ENCODE data around the gene IL20. TPM values are rescaled to one million over a fixed set of nuclear protein-coding genes. Genes with fewer than 3 reads are reported as not detected.

The IL20 gene
- total and polyA plus RNA-seq, 10 of the 15 experiments (the other 5 are each of a cell fraction or from before 2014, with no cell fraction given) = 0.08 to 0.13 TPM; not detected in 8

DNA sequence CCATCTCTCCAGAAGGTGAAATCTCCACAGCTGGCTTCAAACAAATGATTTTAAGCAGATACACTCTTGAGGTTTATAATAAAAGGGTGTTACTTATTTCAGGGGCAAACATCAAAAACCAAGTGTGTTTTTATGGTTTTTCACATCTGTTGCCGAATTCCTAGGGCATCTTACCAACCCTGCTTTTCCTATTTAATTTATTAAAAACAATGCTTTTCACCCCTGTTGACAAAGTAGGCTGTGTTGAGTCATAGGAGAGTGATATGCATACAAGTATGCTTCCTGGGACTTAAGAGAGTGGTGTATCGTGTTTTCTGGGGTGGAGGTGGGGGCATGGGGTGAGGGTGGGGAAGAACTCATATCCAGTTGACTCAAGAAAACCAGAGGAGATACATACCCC, 29.3 kb upstream of the IL20 start:
- H3K27me3 ChIP-seq (replicated peaks in 1 of 2; ENCODE audit: control insufficient read depth in 2 of 2, insufficient read depth in 2 of 2, low read length in 1 of 2) = no peaks in the 10 kb centered on the region; a peak in 1 of 4 replicates
- SMC1A ChIA-PET (ENCODE audit: uncharacterized antibody, unreplicated experiment) = interaction anchor here (1.2 to 3.1 kb wide), 6 partner anchors 9 to 75 kb away, joined by 3 to 18 read pairs (median 5); partner anchors contain the start of gene IL19
- peaks cover 28% of the 10 kb centered on the region for H3K4me1 ChIP-seq (ENCODE audit: control insufficient read depth, insufficient read depth, low read length)
- intact Hi-C loops (cut with micrococcal nuclease; ENCODE audit: unreplicated experiment) = no loop called here
- 21% methylated on average over 2 of the region's 2 CpGs for WGBS (ENCODE audit: insufficient coverage, insufficient replicate concordance, low lambda C conversion rate, missing lambda C conversion rate)
- ATAC-seq (no peak), FAIRE-seq (no peak), DNase-seq (ENCODE audit: low read depth, low spot score) (no peak)
- H3K4me2 ChIP-seq (ENCODE audit: control insufficient read depth, insufficient read depth) = no peak overlapping the region
- H3K27ac ChIP-seq (ENCODE audit: control insufficient read depth, insufficient read depth) = no peak overlapping the region
- H3K9me3 ChIP-seq (replicated peaks; ENCODE audit: control insufficient read depth, insufficient read depth, low read length) = no peaks in the 10 kb centered on the region
- H3K4me3 ChIP-seq = no peak overlapping the region
- no TSS peak for BruUV-seq (replicated peaks)
- no peak overlapping the region for H2AFZ ChIP-seq (ENCODE audit: control insufficient read depth, low read depth, low read length)
- TF ChIP-seq, protein P1, sequence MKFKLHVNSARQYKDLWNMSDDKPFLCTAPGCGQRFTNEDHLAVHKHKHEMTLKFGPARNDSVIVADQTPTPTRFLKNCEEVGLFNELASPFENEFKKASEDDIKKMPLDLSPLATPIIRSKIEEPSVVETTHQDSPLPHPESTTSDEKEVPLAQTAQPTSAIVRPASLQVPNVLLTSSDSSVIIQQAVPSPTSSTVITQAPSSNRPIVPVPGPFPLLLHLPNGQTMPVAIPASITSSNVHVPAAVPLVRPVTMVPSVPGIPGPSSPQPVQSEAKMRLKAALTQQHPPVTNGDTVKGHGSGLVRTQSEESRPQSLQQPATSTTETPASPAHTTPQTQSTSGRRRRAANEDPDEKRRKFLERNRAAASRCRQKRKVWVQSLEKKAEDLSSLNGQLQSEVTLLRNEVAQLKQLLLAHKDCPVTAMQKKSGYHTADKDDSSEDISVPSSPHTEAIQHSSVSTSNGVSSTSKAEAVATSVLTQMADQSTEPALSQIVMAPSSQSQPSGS (IDR thresholded peaks at IDR 0.05; ENCODE audit: low read length) = no peak
- TF ChIP-seq LARP7 (IDR thresholded peaks at IDR 0.05) (no peak), NRF1 (conservative IDR thresholded peaks at IDR 0.05; ENCODE audit: low read depth, low read length) (no peak), NR2C2 (IDR thresholded peaks at IDR 0.05; ENCODE audit: borderline replicate concordance, control insufficient read depth, insufficient read length, low read depth) (no peak), CHD2 (IDR thresholded peaks at IDR 0.05; ENCODE audit: borderline replicate concordance, low read depth, low read length) (no peak), POLR2AphosphoS2 (IDR thresholded peaks at IDR 0.05; ENCODE audit: low read depth, low read length) (no peak), STAT3 (IDR thresholded peaks at IDR 0.05; ENCODE audit: low read depth, low read length) (no peak), ZBED1 (IDR thresholded peaks at IDR 0.05; ENCODE audit: borderline replicate concordance) (no peak)
- TF ChIP-seq, protein P2, sequence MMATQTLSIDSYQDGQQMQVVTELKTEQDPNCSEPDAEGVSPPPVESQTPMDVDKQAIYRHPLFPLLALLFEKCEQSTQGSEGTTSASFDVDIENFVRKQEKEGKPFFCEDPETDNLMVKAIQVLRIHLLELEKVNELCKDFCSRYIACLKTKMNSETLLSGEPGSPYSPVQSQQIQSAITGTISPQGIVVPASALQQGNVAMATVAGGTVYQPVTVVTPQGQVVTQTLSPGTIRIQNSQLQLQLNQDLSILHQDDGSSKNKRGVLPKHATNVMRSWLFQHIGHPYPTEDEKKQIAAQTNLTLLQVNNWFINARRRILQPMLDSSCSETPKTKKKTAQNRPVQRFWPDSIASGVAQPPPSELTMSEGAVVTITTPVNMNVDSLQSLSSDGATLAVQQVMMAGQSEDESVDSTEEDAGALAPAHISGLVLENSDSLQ (IDR thresholded peaks at IDR 0.05) = no peak
- TF ChIP-seq, protein P3, sequence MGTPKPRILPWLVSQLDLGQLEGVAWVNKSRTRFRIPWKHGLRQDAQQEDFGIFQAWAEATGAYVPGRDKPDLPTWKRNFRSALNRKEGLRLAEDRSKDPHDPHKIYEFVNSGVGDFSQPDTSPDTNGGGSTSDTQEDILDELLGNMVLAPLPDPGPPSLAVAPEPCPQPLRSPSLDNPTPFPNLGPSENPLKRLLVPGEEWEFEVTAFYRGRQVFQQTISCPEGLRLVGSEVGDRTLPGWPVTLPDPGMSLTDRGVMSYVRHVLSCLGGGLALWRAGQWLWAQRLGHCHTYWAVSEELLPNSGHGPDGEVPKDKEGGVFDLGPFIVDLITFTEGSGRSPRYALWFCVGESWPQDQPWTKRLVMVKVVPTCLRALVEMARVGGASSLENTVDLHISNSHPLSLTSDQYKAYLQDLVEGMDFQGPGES (IDR thresholded peaks at IDR 0.05) = no peak
- RAD21 ChIA-PET (ENCODE audit: unreplicated experiment) = interaction anchor here (1.3 to 2.0 kb wide), 3 partner anchors 27 to 101 kb away, joined by 3 to 7 read pairs (median 6); no protein-coding TSS in a partner anchor
- POLR2A ChIA-PET = interaction anchor here (0.5 to 0.6 kb wide), 2 partner anchors 74 to 580 kb away, joined by 5 to 7 read pairs; no protein-coding TSS in a partner anchor
- no peaks in the 10 kb centered on the region for H4K20me1 ChIP-seq (ENCODE audit: control insufficient read depth, insufficient read depth)
- H3K36me3 ChIP-seq (ENCODE audit: control insufficient read depth in 2 of 2, insufficient read depth in 2 of 2, low read length in 1 of 2) = no peaks in the 10 kb centered on the region
- in situ Hi-C loops (cut with MboI) = no loop called here
- no peaks in the 10 kb centered on the region for H3K79me2 ChIP-seq (ENCODE audit: control insufficient read depth, insufficient read depth, low read length)
- CTCF ChIA-PET = interaction anchor here (0.7 to 3.4 kb wide), 5 partner anchors 10 to 146 kb away, joined by 3 to 15 read pairs (median 4); no protein-coding TSS in a partner anchor
- no peak overlapping the region for H3K9ac ChIP-seq (ENCODE audit: control insufficient read depth, insufficient read depth, low read length)

All from GM12878 (cell line).